MCF 10A (cell line): ENCODE results near the gene TRIP6. TPM values are rescaled to one million over a fixed set of nuclear protein-coding genes. Genes with fewer than 3 reads are reported as not detected.

ENCODE experiments used
- BruUV-seq: library from RNA; stranded (reverse); fragments of 400-500 nt; replicated peaks from 2 replicates; lab custom pipeline; 2021; lab: Mats Ljungman, UMichigan
- CTCF ChIA-PET: fragments of 300-600 bp; sonication (Branson Sonifier 250); formaldehyde crosslinking; extraction: SDS; loops from one replicate; lab custom pipeline; 2021; ENCODE audit warnings: antibody characterized with exemption, inconsistent platforms; lab: Yijun Ruan, JAX
- POLR2A ChIA-PET: fragments of 300-600, 350-650 bp; sonication (Branson Sonifier 250); formaldehyde crosslinking; extraction: SDS; loops from one replicate; lab custom pipeline; 2020; ENCODE audit warnings: antibody characterized with exemption, inconsistent platforms; lab: Yijun Ruan, JAX
- DNase-seq: peaks from one replicate; pipeline ENCODE4 v3.0.0-alpha.2; 2018; ENCODE audit not compliant: unreplicated experiment
- H3K27ac Mint-ChIP-seq: one replicate; pipeline ENCODE4 v1.8.0; 2022; ENCODE audit warnings: mild to moderate bottlenecking, low read depth, mixed read lengths; ENCODE audit not compliant: unreplicated experiment
- H3K27me3 Mint-ChIP-seq: one replicate; pipeline ENCODE4 v1.8.0; 2022; ENCODE audit warnings: mixed read lengths; ENCODE audit not compliant: insufficient read depth, unreplicated experiment
- H3K36me3 Mint-ChIP-seq: one replicate; pipeline ENCODE4 v1.8.0; 2022; ENCODE audit warnings: mild to moderate bottlenecking, moderate library complexity, mixed read lengths; ENCODE audit not compliant: insufficient read depth, unreplicated experiment
- H3K4me1 Mint-ChIP-seq: one replicate; pipeline ENCODE4 v1.8.0; 2022; ENCODE audit warnings: mixed read lengths; ENCODE audit not compliant: insufficient read depth, unreplicated experiment
- H3K4me3 Mint-ChIP-seq: one replicate; pipeline ENCODE4 v1.8.0; 2022; ENCODE audit warnings: mild to moderate bottlenecking, moderate library complexity, mixed read lengths; ENCODE audit not compliant: unreplicated experiment
- H3K9me3 Mint-ChIP-seq: one replicate; pipeline ENCODE4 v1.8.0; 2022; ENCODE audit warnings: mixed read lengths; ENCODE audit not compliant: unreplicated experiment
- intact Hi-C: fragments of 100-400 bp; cut with micrococcal nuclease; formaldehyde crosslinking; loops from 2 replicates; pipeline ENCODE4 v1.14.1; 2022
- total RNA-seq: library from RNA; stranded (reverse); gene quantifications from 2 replicates; pipeline ENCODE4 v1.2.3, GENCODE V29; 2022
- TF ChIP-seq, protein P1 (sequence below): fragments of 200-600 bp; IDR thresholded peaks from one replicate; pipeline ENCODE4 v1.8.0; 2022; ENCODE audit warnings: antibody characterized with exemption, mild to moderate bottlenecking; ENCODE audit not compliant: unreplicated experiment

Gene TRIP6
- total RNA-seq, 1 experiment from 2014 or later, result 132 TPM

DNA sequence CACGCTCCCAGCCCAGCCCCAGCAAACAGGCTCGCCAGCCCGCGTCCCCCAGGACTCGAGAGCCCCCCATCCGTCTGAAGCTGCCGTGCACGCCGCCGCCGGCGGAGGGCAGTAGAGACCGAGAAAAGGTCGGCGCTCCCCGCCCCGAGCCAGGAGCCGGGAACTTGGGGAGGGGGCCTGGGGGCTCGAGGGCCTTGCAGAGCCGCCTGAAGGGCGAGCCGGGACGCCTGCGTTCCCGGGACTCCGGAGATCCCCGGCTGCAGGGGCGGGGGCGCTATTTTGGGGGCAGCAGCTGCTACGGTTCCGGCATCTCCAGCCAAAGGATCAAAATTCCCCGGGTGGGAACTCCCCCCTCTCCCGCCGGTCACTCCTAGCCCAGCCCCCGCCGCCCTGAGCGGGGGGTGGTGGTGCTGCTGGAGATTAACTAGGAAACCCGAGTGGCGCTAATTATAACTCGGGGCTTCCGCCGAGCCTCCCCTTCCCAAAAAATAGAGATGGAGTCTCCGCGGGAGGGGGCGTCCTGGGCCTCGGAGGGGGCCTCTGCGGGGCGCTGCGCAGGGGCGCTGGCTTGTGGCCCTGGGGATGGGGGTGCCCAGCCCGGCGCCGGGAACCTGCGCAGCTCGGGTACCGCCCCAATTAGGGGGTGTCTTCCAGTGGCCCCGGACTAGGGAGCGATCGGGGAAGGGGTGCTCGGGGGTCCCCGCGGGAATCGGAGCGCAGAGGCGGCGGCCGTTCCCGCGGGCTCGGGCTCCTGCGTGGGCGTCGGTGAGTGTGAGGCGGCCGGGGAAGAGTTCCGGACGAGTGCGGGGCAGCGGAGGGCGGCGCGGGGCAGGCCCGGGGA lies 27.9 kb downstream of the TRIP6 start:
- intact Hi-C loops, result loop anchor here (2.0 kb wide), 1 partner anchor 388 kb away; no protein-coding TSS in a partner anchor
- TF ChIP-seq, protein P1, sequence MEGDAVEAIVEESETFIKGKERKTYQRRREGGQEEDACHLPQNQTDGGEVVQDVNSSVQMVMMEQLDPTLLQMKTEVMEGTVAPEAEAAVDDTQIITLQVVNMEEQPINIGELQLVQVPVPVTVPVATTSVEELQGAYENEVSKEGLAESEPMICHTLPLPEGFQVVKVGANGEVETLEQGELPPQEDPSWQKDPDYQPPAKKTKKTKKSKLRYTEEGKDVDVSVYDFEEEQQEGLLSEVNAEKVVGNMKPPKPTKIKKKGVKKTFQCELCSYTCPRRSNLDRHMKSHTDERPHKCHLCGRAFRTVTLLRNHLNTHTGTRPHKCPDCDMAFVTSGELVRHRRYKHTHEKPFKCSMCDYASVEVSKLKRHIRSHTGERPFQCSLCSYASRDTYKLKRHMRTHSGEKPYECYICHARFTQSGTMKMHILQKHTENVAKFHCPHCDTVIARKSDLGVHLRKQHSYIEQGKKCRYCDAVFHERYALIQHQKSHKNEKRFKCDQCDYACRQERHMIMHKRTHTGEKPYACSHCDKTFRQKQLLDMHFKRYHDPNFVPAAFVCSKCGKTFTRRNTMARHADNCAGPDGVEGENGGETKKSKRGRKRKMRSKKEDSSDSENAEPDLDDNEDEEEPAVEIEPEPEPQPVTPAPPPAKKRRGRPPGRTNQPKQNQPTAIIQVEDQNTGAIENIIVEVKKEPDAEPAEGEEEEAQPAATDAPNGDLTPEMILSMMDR, result peak; percentile 96
- Mint-ChIP-seq H3K27me3 (peaks cover 26% of the 10 kb centered on the region), H3K4me3 (peak overlapping the region; percentile 33), H3K9me3 (no peaks in the 10 kb centered on the region), H3K4me1 (peaks cover 21% of the 10 kb centered on the region), H3K36me3 (no peaks in the 10 kb centered on the region), H3K27ac (no peak overlapping the region)
- ChIA-PET POLR2A (interaction anchor here (0.6 to 1.6 kb wide), 3 partner anchors 165 to 390 kb away, joined by 3 to 4 read pairs (median 3); no protein-coding TSS in a partner anchor), CTCF (interaction anchor here (0.5 to 3.9 kb wide), 12 partner anchors 10 to 350 kb away, joined by 3 to 47 read pairs (median 4); partner anchors contain the start of gene FIS1)
- DNase-seq, result no peak
- no TSS peak for BruUV-seq

DNA sequence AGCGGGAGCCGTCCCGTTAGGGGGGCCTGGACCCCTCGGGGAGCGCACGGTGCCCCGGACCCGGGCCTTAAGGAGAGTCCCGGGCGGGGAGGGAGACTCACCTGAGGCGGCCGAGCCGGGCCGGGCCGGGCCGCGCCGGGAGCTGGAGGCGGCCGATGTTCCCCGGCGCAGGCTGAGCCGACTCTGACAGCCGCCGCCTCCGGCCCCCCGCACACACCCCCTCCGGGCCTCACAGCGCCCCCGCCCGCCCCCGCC lies 28.4 kb downstream of the TRIP6 start, which contains the start of gene ACHE:
TSS of gene ACHE (minus strand) at position 188 of the 255 bp plus-strand sequence. CDS start 1,656 bp downstream, outside the sequence.
- CTCF ChIA-PET, result interaction anchor here (3.9 kb wide), 1 partner anchor 164 kb away, joined by 47 read pairs; no protein-coding TSS in a partner anchor
- TF ChIP-seq, protein P1, result no peak
- no peak for DNase-seq
- Mint-ChIP-seq H3K4me1 (peaks cover 16% of the 10 kb centered on the region), H3K4me3 (peak within 1 kb of the TSS; percentile 65), H3K9me3 (no peaks in the 10 kb centered on the region), H3K27ac (no peak within 1 kb of the TSS), H3K27me3 (peaks cover 27% of the 10 kb centered on the region), H3K36me3 (no peaks in the 10 kb centered on the region)
- no TSS peak for BruUV-seq
- POLR2A ChIA-PET, result interaction anchor here (1.6 kb wide), 1 partner anchor 164 kb away, joined by 4 read pairs; no protein-coding TSS in a partner anchor
- intact Hi-C loops, result loop anchor here (2.0 kb wide), 1 partner anchor 387 kb away; no protein-coding TSS in a partner anchor

GRCh38 chr7:100895956-100896731 lies 29.0 kb downstream of the TRIP6 start:
- no peak for DNase-seq
- Mint-ChIP-seq H3K4me3 (peak overlapping the region; percentile 65), H3K36me3 (no peaks in the 10 kb centered on the region), H3K9me3 (no peaks in the 10 kb centered on the region), H3K27me3 (peaks cover 32% of the 10 kb centered on the region), H3K4me1 (peaks cover 12% of the 10 kb centered on the region), H3K27ac (no peak overlapping the region)
- CTCF ChIA-PET, result interaction anchor here (0.6 to 3.9 kb wide), 3 partner anchors 134 to 164 kb away, joined by 3 to 47 read pairs (median 4); no protein-coding TSS in a partner anchor
- TF ChIP-seq, protein P1, result no peak
- no TSS peak for BruUV-seq
- POLR2A ChIA-PET, result no interaction called here
- intact Hi-C loops, result loop anchor here (2.0 kb wide), 1 partner anchor 387 kb away; no protein-coding TSS in a partner anchor
